Measurements from ENCODE around the gene TIAM1.

The TIAM1 gene

GRCh38 chr21:31133243-31133830, 210.7 kb downstream of the TIAM1 start:
- TF ChIP-seq MYC (IDR thresholded peaks at IDR 0.05; ENCODE audit: low read depth, low read length) (no peak), MAX (IDR thresholded peaks at IDR 0.05; ENCODE audit: low read depth, low read length) (no peak), CTCF (IDR thresholded peaks at IDR 0.05; ENCODE audit: low read depth, low read length) (no peak), POLR2A (IDR thresholded peaks at IDR 0.05; ENCODE audit: extremely low read depth, insufficient read length) (no peak)
- H3K4me3 ChIP-seq (ENCODE audit: low read depth, low read length): no peak overlapping the region
- DNase-seq (ENCODE audit: low read depth): no peak

GRCh38 chr21:31132574-31133242, 211.4 kb downstream of the TIAM1 start:
- H3K4me3 ChIP-seq (ENCODE audit: low read depth, low read length): no peak overlapping the region
- TF ChIP-seq MYC (IDR thresholded peaks at IDR 0.05; ENCODE audit: low read depth, low read length): 0 out of 2 replicates have a peak, but pooled peaks have one; percentile 12
- 0 out of 2 replicates have a peak, but pooled peaks have one; percentile 8 for TF ChIP-seq MAX (IDR thresholded peaks at IDR 0.05; ENCODE audit: low read depth, low read length)
- no peak for TF ChIP-seq POLR2A (IDR thresholded peaks at IDR 0.05; ENCODE audit: extremely low read depth, insufficient read length)
- DNase-seq (ENCODE audit: low read depth): peak; percentile 82

- no peak for TF ChIP-seq MYC (IDR thresholded peaks at IDR 0.05; ENCODE audit: low read depth, low read length)
- no peak overlapping the region for H3K4me3 ChIP-seq (ENCODE audit: low read depth, low read length)
- DNase-seq (ENCODE audit: low read depth): no peak
Measured at GRCh38 chr21:31130821-31131220, 213.2 kb downstream of the TIAM1 start.

- H3K4me3 ChIP-seq (ENCODE audit: low read depth, low read length): no peak overlapping the region
- no peak for DNase-seq (ENCODE audit: low read depth)
- TF ChIP-seq MYC (IDR thresholded peaks at IDR 0.05; ENCODE audit: low read depth, low read length) (no peak), POLR2A (IDR thresholded peaks at IDR 0.05; ENCODE audit: extremely low read depth, insufficient read length) (no peak), MAX (IDR thresholded peaks at IDR 0.05; ENCODE audit: low read depth, low read length) (no peak), CTCF (IDR thresholded peaks at IDR 0.05; ENCODE audit: low read depth, low read length) (no peak)
Measured at GRCh38 chr21:31128234-31128633, 215.8 kb downstream of the TIAM1 start.

GRCh38 chr21:31124010-31124409, 220.1 kb downstream of the TIAM1 start:
- no peak for TF ChIP-seq MYC (IDR thresholded peaks at IDR 0.05; ENCODE audit: low read depth, low read length)
- no peak for TF ChIP-seq MAX (IDR thresholded peaks at IDR 0.05; ENCODE audit: low read depth, low read length)
- H3K4me3 ChIP-seq (ENCODE audit: low read depth, low read length): no peak overlapping the region
- DNase-seq (ENCODE audit: low read depth): peak; percentile 66

- TF ChIP-seq MYC (IDR thresholded peaks at IDR 0.05; ENCODE audit: low read depth, low read length) (no peak), MAX (IDR thresholded peaks at IDR 0.05; ENCODE audit: low read depth, low read length) (no peak), CTCF (IDR thresholded peaks at IDR 0.05; ENCODE audit: low read depth, low read length) (no peak), POLR2A (IDR thresholded peaks at IDR 0.05; ENCODE audit: extremely low read depth, insufficient read length) (no peak)
Measured at GRCh38 chr21:31119199-31119598, 224.9 kb downstream of the TIAM1 start.

GRCh38 chr21:31117128-31117916, 226.7 kb downstream of the TIAM1 start:
- no peak for TF ChIP-seq POLR2A (IDR thresholded peaks at IDR 0.05; ENCODE audit: extremely low read depth, insufficient read length)
- TF ChIP-seq MAX (IDR thresholded peaks at IDR 0.05; ENCODE audit: low read depth, low read length): no peak
- TF ChIP-seq CTCF (IDR thresholded peaks at IDR 0.05; ENCODE audit: low read depth, low read length): no peak
- no peak for TF ChIP-seq MYC (IDR thresholded peaks at IDR 0.05; ENCODE audit: low read depth, low read length)
- no peak overlapping the region for H3K4me3 ChIP-seq (ENCODE audit: low read depth, low read length)
- DNase-seq (ENCODE audit: low read depth): peak; percentile 31

More at GRCh38 chr21:31119199-31119598, 224.9 kb downstream of the TIAM1 start:
- H3K4me3 ChIP-seq (ENCODE audit: low read depth, low read length): no peak overlapping the region
- no peak for DNase-seq (ENCODE audit: low read depth)
